GM12891 (cell line): ENCODE results near the gene MON2.

ENCODE experiments used
- POLR2A ChIP-seq: IDR thresholded peaks from 2 replicates; pipeline ENCODE4 v1.6.1; 2011; ENCODE audit warnings: low read depth, low read length, control low read depth
- POLR2AphosphoS5 ChIP-seq: IDR thresholded peaks from 2 replicates; pipeline ENCODE4 v1.6.1; 2011; ENCODE audit warnings: low read depth, low read length, control low read depth

- no peak for TF ChIP-seq POLR2AphosphoS5
- no peak for TF ChIP-seq POLR2A
Observed at GRCh38 chr12:62426089-62426488, 40.5 kb upstream of the MON2 start.
